HG03378 (cell line): ENCODE measurements around the gene ENOSF1.
"Not testable (repeated sequence)": the region's sequence is repeated elsewhere in the genome, so short reads cannot be mapped to it uniquely, and the experiment has no call there.

Source experiments
- ATAC-seq: cut with Tn5 transposase; IDR thresholded peaks from one replicate; pipeline ENCODE4 v1.9.1; 2021; ENCODE audit warnings: mild to moderate bottlenecking, moderate library complexity; ENCODE audit not compliant: unreplicated experiment

Gene ENOSF1

GRCh38 chr18:712401-713134, at the start of gene ENOSF1:
TSS of gene ENOSF1 (minus strand) at chr18:712630. CDS start at chr18:712587, 43 bp downstream.
- ATAC-seq = peak; percentile 83

GRCh38 chr18:759864-760263, 47.4 kb upstream of the ENOSF1 start:
- ATAC-seq = not testable (repeated sequence)

GRCh38 chr18:755506-755905, 43.1 kb upstream of the ENOSF1 start:
- ATAC-seq = no peak

- ATAC-seq = no peak
Observed at GRCh38 chr18:754656-755055, 42.2 kb upstream of the ENOSF1 start.

GRCh38 chr18:750456-750855, 38.0 kb upstream of the ENOSF1 start:
- ATAC-seq = no peak

- ATAC-seq = no peak
Observed at GRCh38 chr18:744832-745597, 32.6 kb upstream of the ENOSF1 start.

GRCh38 chr18:741931-742512, 29.6 kb upstream of the ENOSF1 start:
- peak; percentile 78 for ATAC-seq

- no peak for ATAC-seq
Observed at GRCh38 chr18:732371-732770, 19.9 kb upstream of the ENOSF1 start.

GRCh38 chr18:731185-731584, 18.8 kb upstream of the ENOSF1 start:
- ATAC-seq = no peak

GRCh38 chr18:730692-731091, 18.3 kb upstream of the ENOSF1 start:
- no peak for ATAC-seq

- not testable (repeated sequence) for ATAC-seq
Observed at GRCh38 chr18:730120-730519, 17.7 kb upstream of the ENOSF1 start.

GRCh38 chr18:725646-726045, 13.2 kb upstream of the ENOSF1 start:
- ATAC-seq = no peak

GRCh38 chr18:723541-724080, 11.2 kb upstream of the ENOSF1 start:
- ATAC-seq = no peak

GRCh38 chr18:717003-717402, 4.6 kb upstream of the ENOSF1 start:
- ATAC-seq = no peak

- no peak for ATAC-seq
Observed at GRCh38 chr18:715626-716025, 3.2 kb upstream of the ENOSF1 start.

GRCh38 chr18:713135-713490, 683 bp upstream of the ENOSF1 start:
- no peak for ATAC-seq

- peak; percentile 69 for ATAC-seq
Observed at GRCh38 chr18:711657-712400, 601 bp downstream of the ENOSF1 start.

GRCh38 chr18:711310-711656, 1.1 kb downstream of the ENOSF1 start:
- peak; percentile 12 for ATAC-seq

GRCh38 chr18:710418-711300, 1.8 kb downstream of the ENOSF1 start:
- no peak for ATAC-seq

- no peak for ATAC-seq
Observed at GRCh38 chr18:709771-710170, 2.7 kb downstream of the ENOSF1 start.
